ENCODE results near the gene STMP1. TPM values are rescaled to one million over a fixed set of nuclear protein-coding genes. Genes with fewer than 3 reads are reported as not detected.

Gene STMP1
- total and polyA plus RNA-seq, 2 of the 4 experiments (the other 2 are of a cell fraction): 6.1 to 28.3 TPM

- no peak overlapping the region for H2AK5ac ChIP-seq (ENCODE audit: low read depth, low read length)
- no peak overlapping the region for H2BK5ac ChIP-seq (ENCODE audit: low read depth, low read length, poor library complexity, severe bottlenecking)
- no peak overlapping the region for H2BK15ac ChIP-seq (ENCODE audit: low read depth, low read length)
- TF ChIP-seq MAZ (IDR thresholded peaks at IDR 0.05; ENCODE audit: borderline replicate concordance, low read depth, low read length): no peak
- peak; percentile 76 for TF ChIP-seq CEBPB (IDR thresholded peaks at IDR 0.05; ENCODE audit: low read depth, low read length)
- H3K23ac ChIP-seq (ENCODE audit: low read depth, low read length): no peak overlapping the region
- H2AK9ac ChIP-seq (replicated peaks; ENCODE audit: low read depth, low read length, poor library complexity): no peak overlapping the region
- no peak overlapping the region for H3K4me2 ChIP-seq (ENCODE audit: low read depth, low read length)
- no peak overlapping the region for H4K8ac ChIP-seq (ENCODE audit: low read depth in 2 of 2, low read length in 2 of 2)
- no peak overlapping the region for H2AFZ ChIP-seq (replicated peaks; ENCODE audit: low read length, poor library complexity)
- H4K20me1 ChIP-seq (ENCODE audit: insufficient read depth, low read length): no peaks in the 10 kb centered on the region
- H2BK20ac ChIP-seq (ENCODE audit: low read depth, low read length): no peak overlapping the region
- H3K4me3 ChIP-seq (ENCODE audit: insufficient read depth, low read depth, low read length): no peak overlapping the region
- no peak overlapping the region for H2BK120ac ChIP-seq (ENCODE audit: low read depth, low read length)
- no peak overlapping the region for H3K27ac ChIP-seq (ENCODE audit: insufficient read depth, low read length)
- peaks cover 24% of the 10 kb centered on the region for H3K36me3 ChIP-seq (ENCODE audit: control insufficient read depth, insufficient read depth, low read length)
- H3K18ac ChIP-seq (ENCODE audit: low read depth, low read length): no peak overlapping the region
- H3K56ac ChIP-seq (ENCODE audit: extremely low read depth, insufficient read depth, low read length): no peak overlapping the region
- no peaks in the 10 kb centered on the region for H3K9me1 ChIP-seq (ENCODE audit: insufficient read depth, low read length)
- no peak overlapping the region for H3K4ac ChIP-seq (ENCODE audit: low read depth, low read length)
- POLR2A ChIA-PET (ENCODE audit: unreplicated experiment): no interaction called here
- in situ Hi-C loops (cut with MboI; ENCODE audit: low sequenced_read_pairs) (no loop called here), dilution Hi-C loops (cut with HindIII; ENCODE audit: low sequenced_read_pairs, unreplicated experiment) (no loop called here), intact Hi-C loops (cut with micrococcal nuclease) (no loop called here)
- no peaks in the 10 kb centered on the region for H3K9me3 ChIP-seq (ENCODE audit: control insufficient read depth, insufficient read depth, low read length)
- no CpG with 5 or more reads among the region's 7 CpGs for WGBS, 2 experiments (ENCODE audit: extremely low coverage in 2 of 2, insufficient read length in 1 of 2)
- H3K79me1 ChIP-seq (ENCODE audit: low read depth in 1 of 2, low read length in 2 of 2): peaks cover 2% of the 10 kb centered on the region in 2 experiments; a peak in 2 of 4 replicates
- CTCF ChIA-PET: no interaction called here
- ATAC-seq (ENCODE audit: low read depth) (no peak), DNase-seq (no peak)
- H3K14ac ChIP-seq (replicated peaks; ENCODE audit: low read depth, low read length): no peak overlapping the region
- H4K91ac ChIP-seq (ENCODE audit: insufficient read depth, low read depth, low read length): no peak overlapping the region
- no peak overlapping the region for H3K9ac ChIP-seq (ENCODE audit: low read depth, low read length)
- no peaks in the 10 kb centered on the region for H3K4me1 ChIP-seq (ENCODE audit: control insufficient read depth, insufficient read depth, low read length)
- BruUV-seq (replicated peaks): no TSS peak
- H3K27me3 ChIP-seq (ENCODE audit: control insufficient read depth, insufficient read depth, low read length): no peaks in the 10 kb centered on the region
- no peak overlapping the region for H4K5ac ChIP-seq (ENCODE audit: low read depth, low read length)
Measured at GRCh38 chr7:135618510-135618909, 43.8 kb upstream of the STMP1 start.

Measured in IMR-90 (cell line).